NCI-H748 (cell line): ENCODE results near the gene OR4S1.
A peak's percentile ranks its signal among the peaks of the same experiment; 100 is the strongest.
"Not testable (repeated sequence)": the region's sequence is repeated elsewhere in the genome, so short reads cannot be mapped to it uniquely, and the experiment has no call there.

Experiments used
- DNase-seq: peaks from one replicate; lab custom pipeline; 2025; ENCODE audit not compliant: unreplicated experiment; lab: John Stamatoyannopoulos, UW

The OR4S1 gene

GRCh38 chr11:48305923-48306322 lies at the start of gene OR4S1:
TSS of gene OR4S1 (plus strand) at chr11:48306223. CDS start at chr11:48306223, 0 bp downstream.
- DNase-seq = no peak

DNA sequence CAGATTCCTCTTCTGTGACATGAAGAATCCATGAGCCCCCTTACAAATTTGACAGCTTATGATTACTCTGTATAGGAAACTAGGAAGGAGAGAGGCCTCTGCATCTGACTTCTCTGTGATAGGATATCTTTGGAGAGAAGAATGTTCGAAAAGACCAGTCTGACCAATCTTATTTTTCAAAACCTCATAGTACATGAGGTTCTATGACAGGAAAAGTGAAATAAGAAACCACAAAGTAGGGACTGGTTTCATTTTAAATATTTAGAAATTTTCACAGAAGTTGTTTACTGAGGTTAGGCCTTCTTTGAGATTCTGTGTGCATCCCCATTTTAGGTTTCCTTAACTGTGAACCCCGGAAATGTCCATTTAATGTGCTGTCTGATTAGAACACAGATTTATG lies 44.4 kb upstream of the OR4S1 start:
- DNase-seq = no peak

DNA sequence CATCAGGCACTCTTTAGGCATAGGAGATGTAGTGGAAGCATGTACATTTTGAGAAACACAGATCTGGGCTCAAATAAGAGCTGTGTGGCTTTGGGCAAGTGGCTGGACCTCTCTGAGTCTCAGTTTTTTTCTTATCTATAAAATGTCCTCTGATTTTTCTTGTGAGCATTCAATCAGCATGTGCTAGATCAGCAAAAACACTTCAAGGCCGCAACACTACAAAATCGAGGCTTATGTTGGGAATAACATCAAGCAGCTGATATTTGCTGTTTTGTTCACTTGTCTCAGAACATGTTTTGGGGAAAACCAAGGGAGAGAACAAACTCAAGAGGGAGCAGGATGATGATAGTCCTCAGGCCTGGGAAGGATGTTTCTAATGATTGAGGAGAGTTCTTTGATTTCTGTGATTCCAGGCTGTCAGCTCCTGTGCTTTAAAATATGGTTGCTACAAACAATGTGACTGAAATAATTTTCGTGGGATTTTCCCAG lies 42.6 kb upstream of the OR4S1 start, which contains the start of gene OR4X1:
Gene OR4X1 (plus strand): TSS at position 439 of the 489 bp plus-strand sequence. CDS start 0 bp downstream, at position 439.
- DNase-seq = no peak

- DNase-seq = no peak
Observed at GRCh38 chr11:48270621-48271020, 35.4 kb upstream of the OR4S1 start.

GRCh38 chr11:48272606-48273005 lies 33.4 kb upstream of the OR4S1 start:
- no peak for DNase-seq

DNA sequence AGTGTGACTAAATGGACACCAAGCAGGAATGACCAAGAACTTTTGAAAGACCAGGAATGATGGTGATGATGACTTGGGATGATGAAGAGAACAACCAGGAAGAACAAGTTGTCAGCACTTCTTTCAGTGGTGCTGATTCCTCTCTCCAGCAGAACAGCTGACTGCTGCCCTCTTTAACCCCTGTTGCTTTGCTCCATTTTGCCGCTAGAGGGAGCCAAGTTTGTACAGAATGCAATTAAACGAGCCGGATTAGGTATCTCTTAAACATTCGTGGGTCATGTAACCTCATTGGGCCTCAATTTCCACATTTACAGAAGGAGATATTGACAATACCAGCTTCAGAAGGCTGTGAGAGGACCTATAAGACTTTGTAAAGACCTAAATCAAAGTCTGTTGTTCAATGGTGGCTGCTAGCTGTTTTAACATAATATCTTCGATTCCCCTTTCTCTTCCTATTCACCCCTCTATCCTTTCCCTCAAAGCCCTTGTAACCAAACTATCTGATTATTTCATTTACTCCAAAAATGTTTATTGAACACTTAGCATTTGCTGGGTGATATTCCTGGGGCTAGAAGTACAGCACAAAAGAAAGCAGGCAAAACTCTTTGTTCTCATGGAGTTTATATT lies 1.9 kb downstream of the OR4S1 start:
- peak; percentile 71 for DNase-seq

GRCh38 chr11:48313590-48313989 lies 7.6 kb downstream of the OR4S1 start:
- not testable (repeated sequence) for DNase-seq

- DNase-seq = not testable (repeated sequence)
Observed at GRCh38 chr11:48319813-48320212, 13.8 kb downstream of the OR4S1 start.

GRCh38 chr11:48324620-48325019 lies 18.6 kb downstream of the OR4S1 start, which contains the start of gene OR4C3:
TSS of gene OR4C3 (plus strand) at chr11:48324920. CDS start at chr11:48325022, 102 bp downstream.
- not testable (repeated sequence) for DNase-seq

DNA sequence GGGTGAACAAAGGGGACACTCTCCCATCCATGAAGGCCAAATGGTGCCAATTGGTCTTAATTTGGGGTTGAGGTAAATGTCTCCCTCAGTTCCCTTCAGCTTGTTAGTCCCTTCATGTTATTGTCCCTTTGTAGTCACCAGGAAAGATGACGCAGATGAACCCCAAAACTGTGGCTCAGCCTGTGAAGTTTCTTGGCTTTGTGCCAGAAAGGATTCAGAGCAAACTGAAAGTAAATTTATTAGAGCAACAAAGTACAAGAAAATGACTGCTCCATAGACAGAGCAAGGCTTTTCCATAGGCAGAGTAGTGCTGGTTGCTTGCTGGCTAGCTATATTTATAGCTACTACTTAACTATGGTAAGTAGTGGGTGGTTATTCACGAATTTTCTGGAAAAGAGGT lies 35.4 kb downstream of the OR4S1 start:
- DNase-seq = no peak

DNA sequence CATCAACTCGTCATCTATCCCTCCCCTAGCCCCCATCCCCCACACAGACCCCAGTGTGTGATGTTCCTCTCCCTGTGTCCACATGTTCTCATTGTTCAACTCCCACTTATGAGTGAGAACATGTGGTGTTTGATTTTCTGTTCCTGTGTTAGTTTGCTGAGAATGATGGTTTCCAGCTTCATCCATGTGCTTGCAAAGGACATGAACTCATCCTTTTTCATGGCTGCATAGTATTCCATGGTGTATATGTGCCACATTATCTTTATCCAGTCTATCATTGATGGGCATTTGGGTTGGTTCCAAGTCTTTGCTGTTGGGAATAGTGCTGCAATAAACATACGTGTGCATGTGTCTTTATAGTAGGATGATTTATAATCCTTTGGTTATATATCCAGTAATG lies 36.5 kb downstream of the OR4S1 start:
- DNase-seq = not testable (repeated sequence)

DNA sequence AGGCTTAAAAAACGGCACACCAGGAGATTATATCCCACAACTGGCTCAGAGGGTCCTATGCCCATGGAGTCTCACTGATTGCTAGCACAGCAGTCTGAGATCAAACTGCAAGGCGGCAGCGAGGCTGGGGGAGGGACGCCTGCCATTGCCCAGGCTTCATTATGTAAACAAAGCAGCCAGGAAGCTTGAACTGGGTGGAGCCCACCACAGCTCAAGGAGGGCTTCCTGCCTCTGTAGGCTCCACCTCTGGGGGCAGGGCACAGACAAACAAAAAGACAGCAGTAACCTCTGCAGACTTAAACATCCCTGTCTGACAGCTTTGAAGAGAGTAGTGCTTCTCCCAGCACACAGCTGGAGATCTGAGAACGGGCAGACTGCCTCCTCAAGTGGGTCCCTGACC lies 40.3 kb downstream of the OR4S1 start:
- DNase-seq = not testable (repeated sequence)

DNA sequence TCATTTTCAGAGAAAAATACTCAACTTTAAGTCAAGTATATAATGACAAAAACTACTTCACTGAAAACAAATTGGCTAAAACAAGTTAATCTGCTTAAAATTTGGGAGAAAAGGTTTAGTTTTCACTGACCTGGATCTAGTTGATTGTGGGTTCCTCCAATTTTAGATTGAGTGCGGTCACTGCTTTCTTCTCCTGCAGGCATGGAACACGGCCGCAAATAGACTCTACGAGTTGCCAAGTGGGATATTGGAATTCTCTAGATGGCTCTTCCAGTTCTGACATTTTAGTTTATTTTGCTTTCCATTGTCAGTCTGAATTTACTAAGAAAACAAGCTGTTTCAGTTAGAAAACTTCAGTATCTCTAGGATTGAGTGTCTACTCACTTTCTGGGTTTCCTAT lies 48.0 kb downstream of the OR4S1 start:
- DNase-seq = no peak

- DNase-seq = no peak
Observed at GRCh38 chr11:48354677-48355076, 48.7 kb downstream of the OR4S1 start.
